Suppressor macrophage treated with lipopolysaccharide for 4 hours (primary cell): ENCODE measurements around the gene SDHAF1.
"Not testable (repeated sequence)": the region's sequence is repeated elsewhere in the genome, so short reads cannot be mapped to it uniquely, and the experiment has no call there.

Experiments used
- DNase-seq: peaks from one replicate; pipeline ENCODE4 v3.0.0-alpha.2; 2020

SDHAF1 gene

DNA sequence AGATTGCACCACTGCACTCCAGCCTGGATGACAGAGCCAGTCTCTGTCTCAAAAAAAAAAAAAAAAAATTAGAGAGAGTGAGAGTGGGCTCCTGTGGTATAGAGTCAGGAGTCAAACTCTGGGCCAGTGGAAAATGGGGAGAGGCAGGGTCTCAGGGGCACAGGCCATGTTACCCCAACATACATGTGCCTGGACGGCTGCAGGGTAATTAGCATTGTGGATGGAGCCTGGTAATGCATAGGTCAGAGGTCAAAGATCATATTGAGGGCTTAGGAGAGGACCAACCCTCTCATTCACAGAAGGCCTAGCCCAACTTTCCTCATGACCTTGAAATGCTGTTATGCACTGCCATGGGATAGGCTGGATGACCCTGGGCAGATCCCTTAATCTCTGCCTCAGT lies 30.6 kb downstream of the SDHAF1 start:
- no peak for DNase-seq

- DNase-seq, result no peak
These were observed 31.3 kb downstream of the SDHAF1 start for GRCh38 chr19:36026091-36026876.

DNA sequence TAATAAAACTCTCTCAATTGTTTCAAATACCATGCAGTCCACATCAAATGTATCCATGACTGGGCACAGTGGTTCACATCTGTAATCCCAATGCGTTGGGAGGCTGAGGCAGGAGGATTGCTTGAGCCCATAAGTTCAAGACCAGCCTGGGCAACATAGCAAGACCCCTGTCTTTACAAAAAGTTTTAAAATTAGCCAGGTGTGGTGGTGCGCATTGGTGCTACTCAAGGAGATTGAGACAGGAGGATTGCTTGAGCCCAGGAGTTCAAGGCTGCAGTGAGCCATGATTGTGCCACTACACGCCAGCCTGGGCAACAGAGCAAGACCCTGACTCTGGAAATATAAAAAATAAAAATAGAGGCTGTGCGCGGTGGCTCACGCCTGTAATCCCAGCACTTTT lies 32.7 kb downstream of the SDHAF1 start:
- no peak for DNase-seq

- DNase-seq, result no peak
These were observed 33.5 kb downstream of the SDHAF1 start for GRCh38 chr19:36028313-36029041.

DNA sequence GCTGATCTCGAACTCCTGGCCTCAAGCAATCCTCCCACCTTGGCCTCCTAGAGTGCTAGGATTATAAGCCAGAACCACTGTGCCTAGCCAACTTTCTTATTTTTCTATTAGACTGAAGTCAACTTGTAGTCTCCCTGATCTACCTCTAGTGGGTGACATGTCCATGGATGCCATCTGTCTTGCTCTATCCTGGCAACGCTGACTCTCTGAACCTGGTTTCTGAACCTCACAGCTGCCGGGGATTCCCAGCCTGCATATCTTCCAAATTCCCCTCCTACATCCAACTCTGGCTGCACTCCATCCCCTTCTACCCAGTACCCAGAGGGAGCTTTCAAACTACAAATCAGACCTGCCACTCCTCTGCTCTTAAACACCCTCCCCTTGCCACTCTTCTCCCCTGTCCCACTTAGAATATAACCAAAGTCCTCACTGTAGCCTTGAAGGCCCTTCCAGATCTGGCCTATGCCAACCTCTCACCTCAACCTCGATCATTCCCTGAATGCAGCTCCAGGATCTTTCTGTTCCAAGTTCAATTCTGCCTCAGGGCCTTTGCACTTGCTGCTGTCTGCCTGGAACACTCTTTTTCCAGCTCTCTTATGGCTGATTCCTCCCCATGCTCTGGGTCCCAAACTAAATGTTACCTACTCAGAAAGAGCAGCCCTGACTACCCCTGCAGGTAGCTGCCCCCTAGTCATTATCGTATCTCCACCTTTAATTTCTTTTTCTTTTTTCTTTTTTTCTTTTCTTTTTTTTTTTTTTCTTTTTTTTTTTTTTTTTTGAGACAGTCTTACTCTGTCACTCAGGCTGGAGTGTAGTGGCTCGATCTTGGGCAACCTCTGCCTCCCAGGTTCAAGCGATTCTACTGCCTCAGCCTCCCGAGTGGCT lies 35.5 kb downstream of the SDHAF1 start:
- no peak for DNase-seq

DNA sequence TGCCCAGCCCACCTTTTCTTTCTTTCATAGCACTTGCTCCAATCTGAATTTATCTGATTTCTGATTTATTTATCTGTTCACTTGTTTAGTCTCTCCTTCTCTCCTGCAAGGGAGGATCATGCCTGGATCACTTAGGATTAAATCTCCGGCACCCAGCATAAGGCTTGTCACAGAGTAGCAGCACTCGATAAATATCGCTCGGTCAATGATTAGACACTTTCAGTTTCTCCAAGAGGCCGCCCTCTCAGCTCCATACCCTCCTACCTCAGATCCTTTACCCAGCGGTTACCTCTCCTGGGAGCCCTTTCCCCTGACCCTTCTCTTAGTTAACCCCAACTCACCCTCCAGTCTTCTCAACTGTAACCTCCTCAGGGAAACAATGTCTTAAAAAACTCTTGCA lies 36.3 kb downstream of the SDHAF1 start:
- DNase-seq, result no peak

DNA sequence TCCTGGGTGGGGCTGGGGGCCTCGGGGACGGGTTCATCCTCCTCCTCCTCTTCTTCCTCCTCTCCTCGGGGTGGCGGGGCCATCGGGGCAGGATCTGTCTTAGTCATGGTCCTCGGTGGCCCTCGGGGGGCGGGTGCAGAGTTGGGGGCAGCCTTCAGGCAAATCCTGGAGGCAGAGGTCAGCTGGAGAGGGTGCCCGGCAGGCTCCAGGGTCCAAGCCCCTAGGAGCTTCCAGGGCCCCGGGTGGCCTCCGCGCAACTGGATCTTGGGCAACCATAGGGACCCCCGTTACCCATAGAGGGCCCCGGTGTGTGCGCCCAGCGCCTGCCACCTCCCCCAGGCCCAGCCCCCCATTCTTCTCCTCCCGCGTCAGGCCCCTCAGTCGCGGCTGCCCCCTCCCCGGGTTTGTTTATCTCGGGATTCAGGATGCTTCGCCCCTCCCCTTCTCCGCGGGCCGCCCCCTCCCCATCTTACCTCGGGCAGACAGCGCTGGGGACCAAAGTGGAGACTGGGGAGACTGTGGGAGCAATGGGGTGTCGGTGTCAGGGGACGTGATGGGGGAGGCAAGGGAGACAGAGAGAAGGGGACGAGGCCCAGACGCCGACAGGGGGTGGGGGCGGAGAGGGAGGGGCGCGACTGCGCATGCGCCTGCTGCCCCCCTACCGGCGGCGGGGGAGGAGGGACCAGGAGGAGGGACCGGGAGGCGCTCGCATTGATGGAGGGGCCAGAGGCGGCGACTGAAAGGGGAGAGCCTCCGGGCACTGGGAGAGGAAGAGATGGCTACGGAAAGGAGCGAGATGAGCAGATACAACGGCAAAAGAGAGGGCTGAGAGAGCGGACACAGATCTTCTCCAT lies 37.5 kb downstream of the SDHAF1 start, which contains the start of gene CLIP3:
Gene CLIP3, minus strand, starts transcription at position 623 of the 854 bp plus-strand sequence. Its CDS starts 516 bp downstream, at position 107.
- DNase-seq, result no peak

- no peak for DNase-seq
These were observed 45.5 kb downstream of the SDHAF1 start for GRCh38 chr19:36040495-36040894.

DNA sequence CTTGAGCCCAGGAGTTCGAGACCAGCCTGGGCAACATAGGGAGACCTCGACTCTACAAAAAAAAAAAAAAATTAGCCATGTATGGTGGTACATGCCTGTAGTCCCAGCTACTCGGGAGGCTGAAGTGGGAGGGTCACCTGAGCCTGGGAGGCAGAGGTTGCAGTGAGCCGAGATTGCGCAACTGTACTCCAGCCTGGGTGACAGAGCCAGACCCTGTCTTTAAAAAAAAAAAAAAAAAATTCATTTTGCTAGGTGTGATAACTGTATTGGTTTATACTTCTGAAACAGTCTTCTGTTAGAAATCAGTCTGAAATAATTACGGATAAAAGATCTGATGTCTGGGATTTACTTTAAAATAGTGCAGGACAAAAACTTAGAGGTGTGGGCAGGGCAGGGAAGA lies 46.1 kb downstream of the SDHAF1 start:
- DNase-seq, result not testable (repeated sequence)

DNA sequence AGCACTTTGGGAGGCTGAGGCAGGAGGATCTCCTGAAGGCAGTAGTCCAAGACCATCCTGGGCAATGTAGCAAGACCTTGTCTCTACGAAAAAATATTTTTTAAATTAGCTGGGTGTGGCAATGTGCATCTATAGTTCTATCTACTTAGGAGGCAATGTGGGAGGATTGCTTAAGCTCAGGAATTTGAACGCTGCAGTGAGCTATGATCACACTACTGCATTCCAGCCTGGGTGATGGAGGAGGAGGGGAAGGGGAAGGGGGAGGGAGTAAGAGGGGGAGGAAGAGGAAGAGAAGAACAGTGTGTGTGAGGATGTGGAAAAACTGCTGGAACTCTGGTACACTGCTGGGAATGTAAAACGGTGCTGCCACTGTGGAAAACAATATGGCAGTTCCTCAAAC lies 46.8 kb downstream of the SDHAF1 start:
- peak; percentile 40 for DNase-seq

DNA sequence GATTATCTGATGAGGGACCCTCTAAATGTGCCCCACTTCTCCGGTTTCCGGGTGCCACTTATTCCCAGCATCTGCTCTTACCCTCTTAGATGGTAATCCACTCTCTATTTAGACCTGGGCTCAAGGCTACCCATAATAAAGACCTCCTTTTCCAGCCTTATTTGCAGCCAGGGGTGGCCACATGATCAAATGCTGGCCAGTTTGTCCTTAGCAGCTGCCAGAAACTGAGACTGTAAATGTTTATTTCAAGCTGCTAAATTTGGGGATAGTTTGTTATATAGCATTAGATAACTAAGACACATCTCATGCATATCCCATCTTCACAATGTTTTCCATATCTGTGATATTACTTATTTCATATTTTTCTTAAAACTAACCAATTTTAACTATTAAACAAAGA lies 49.0 kb downstream of the SDHAF1 start:
- DNase-seq, result no peak
